HG03280 (cell line): Measurements from ENCODE around the gene NDST1.

Experiments used
- ATAC-seq: cut with Tn5 transposase; IDR thresholded peaks from one replicate; pipeline ENCODE4 v1.9.1; 2021; ENCODE audit warnings: mild to moderate bottlenecking, moderate library complexity; ENCODE audit not compliant: unreplicated experiment

Gene NDST1

DNA sequence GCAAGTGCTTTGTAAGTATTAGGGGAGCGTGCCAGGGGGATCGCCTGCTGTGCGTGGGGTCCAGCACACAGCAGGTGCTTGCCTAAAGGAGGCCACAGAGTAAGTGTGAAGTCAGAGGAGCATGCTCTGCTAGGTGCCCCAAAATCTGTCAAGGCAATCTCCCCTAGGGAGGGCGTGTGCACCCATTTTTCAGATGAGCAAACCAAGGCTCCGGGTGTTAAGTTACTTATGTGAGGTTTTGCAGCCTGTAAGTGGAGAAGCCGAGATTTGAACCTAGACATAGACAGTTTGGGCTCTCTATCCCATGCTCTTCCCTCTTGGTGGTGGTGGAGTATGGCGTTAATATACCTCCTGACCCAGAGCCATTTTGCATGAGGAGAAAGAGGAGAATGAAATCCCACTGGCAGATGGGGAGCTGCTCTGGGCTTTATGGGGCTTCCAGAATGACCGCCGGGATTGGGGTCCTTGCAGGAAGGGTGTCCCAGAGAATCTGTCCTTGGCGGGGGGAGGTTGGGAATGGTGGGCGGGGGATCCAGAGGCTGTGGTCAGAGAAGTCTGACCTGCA lies 14.1 kb downstream of the NDST1 start:
- no peak for ATAC-seq

GRCh38 chr5:150522504-150523414 lies 14.8 kb downstream of the NDST1 start:
- no peak for ATAC-seq

- no peak for ATAC-seq
Measured at GRCh38 chr5:150523472-150524350, 15.8 kb downstream of the NDST1 start.

DNA sequence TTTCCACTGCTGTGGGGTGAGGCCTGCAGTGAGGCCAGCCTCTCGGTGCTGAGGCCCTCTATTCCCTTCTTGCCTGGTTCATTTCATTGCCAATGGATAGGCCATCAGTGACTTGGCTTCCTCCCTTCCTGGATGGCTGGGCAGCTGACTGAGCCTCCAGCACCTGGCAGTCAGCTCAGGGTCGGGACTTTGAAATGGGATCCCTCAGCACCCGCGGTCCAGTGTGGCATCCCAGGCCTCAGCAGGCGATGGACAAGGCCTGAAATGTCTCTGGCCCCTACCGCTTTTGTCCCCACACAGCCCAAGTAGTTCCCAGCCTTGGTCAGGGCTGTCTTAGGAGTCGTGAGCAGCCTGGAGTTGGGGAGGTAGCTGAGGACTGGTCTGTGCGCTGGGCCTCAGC lies 17.2 kb downstream of the NDST1 start:
- no peak for ATAC-seq

GRCh38 chr5:150525781-150526180 lies 17.9 kb downstream of the NDST1 start:
- no peak for ATAC-seq

- ATAC-seq, result no peak
Measured at GRCh38 chr5:150527038-150527437, 19.1 kb downstream of the NDST1 start.

GRCh38 chr5:150527808-150528207 lies 19.9 kb downstream of the NDST1 start:
- ATAC-seq, result no peak

DNA sequence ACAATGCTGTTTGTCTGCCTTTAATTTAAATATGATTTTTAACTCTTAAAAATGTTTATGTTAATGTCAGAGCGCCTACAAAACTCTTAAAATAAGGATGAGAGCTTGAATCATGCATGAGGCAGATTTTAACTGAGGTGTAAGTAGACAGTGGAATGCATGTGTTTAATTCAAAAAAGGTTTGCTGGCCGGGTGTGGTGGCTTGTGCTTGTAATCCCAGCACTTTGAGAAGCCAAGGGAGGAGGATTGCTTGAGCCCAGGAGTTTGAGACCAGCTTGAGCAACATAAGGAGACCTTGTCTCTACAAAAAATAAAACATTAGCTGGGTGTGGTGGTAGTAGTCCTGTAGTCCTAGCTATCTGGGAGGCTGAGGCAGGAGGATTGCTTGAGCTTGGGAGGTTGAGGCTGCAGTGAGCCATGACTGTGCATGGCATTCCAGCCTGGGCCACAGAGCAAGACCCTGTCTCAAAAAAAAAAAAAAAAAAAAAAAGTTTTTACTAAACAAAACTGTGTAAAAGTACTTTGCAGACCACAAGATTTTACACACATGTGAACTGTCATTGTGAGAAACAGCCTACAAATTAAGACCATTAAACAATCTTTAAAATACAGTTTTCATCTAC lies 21.1 kb downstream of the NDST1 start:
- ATAC-seq, result no peak

- ATAC-seq, result no peak
Measured at GRCh38 chr5:150529555-150529954, 21.6 kb downstream of the NDST1 start.

DNA sequence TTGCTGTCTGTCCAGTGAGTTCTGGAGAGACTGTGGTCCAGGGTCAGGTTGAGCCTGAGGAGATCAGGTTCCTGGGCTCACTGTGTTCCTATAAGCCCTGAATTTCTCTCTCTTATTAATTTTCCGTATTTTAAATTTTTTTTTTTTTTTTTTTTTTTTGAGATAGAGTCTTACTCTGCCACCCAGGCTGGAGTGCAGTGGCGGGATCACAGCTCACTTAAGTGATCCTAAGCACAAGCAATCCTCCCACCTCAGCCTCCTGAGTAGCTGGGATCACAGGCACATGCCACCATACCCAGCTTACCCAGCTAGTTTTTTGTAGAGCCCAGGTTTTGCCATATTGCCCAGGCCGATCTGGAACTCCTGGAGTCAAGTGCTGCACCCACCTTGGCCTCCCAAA lies 22.5 kb downstream of the NDST1 start:
- no peak for ATAC-seq

DNA sequence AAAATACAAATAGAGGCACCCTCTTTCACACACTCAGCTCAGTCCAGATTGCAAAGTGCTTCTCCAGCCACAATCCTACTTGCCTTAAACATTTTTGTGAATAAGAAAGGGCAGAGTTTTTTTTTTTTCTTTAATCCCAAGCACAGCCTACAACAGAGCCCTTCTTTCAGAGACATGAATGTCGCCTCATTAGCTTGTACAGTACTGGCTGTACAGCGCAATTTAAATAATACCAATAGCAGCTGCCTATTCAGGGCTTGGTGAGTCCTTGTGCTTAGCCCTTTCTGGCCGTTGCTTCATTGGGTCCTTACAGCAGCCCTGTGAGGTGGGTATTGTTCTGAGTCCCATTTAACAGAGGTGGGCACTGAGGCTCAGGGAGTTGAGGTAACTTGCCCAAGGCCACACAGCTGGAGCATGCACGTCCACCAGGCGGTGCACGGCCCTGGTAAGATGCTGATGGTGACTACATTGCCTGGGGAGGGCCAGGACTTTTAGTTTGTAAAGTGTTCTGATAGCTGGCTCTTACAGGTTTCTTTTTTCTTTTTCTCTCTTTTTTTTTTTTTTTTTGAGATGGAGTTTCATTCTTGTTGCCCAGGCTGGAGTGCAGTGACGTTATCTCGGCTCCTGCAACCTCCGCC lies 23.1 kb downstream of the NDST1 start:
- no peak for ATAC-seq

- no peak for ATAC-seq
Measured at GRCh38 chr5:150531686-150532085, 23.8 kb downstream of the NDST1 start.

DNA sequence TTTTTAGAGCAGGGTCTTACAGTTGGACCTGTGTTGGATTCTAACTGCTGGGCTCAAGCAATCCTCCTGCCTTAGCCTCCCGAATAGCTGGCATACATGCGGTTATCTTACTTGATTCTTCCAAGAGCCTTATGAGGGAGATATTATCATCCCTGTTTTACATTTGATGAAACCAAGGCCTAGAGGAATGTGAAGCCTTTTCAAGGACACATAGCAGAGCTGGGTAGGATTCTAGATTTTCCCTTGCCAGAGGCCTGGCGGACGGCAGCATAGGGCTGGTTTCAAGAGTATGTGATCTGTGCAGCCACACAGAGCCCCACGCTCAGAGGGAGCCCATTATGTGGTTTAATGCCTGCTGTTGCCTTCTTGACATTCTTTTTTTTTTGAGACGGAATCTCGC lies 24.2 kb downstream of the NDST1 start:
- no peak for ATAC-seq

DNA sequence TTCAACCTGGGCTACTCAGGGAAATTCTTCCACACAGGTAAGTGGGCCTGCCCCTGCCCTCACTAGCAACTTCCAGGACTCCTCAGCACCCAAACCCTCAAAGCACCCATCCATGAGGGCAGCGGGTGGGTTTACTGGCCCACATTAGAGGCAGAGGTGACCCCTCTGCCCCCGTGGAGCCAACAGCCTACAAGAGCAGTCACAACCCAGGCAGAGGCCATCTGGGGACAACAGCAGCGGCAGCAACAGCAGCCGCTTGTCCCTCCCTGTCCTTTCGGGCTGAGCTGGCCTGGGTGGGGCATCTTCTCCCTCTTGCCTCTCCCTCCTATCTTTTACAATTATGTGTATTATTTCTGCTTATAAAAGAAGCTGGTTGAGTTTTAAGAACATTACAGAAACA lies 25.1 kb downstream of the NDST1 start:
- no peak for ATAC-seq

GRCh38 chr5:150534811-150535210 lies 26.9 kb downstream of the NDST1 start:
- ATAC-seq, result no peak

DNA sequence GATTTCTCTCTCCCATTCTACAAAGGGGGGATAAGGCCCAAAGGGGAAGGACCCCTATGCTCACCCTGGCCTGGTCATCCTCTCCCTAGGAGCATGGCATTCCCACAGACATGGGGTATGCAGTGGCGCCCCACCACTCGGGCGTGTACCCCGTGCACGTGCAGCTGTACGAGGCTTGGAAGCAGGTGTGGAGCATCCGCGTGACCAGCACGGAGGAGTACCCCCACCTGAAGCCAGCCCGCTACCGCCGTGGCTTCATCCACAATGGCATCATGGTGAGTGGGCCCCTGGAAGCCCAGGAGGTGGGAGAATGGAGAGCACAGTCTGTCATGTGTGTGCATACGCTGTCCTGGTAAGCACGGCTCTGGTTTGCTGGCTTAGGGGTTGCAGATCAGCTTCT lies 27.7 kb downstream of the NDST1 start:
- no peak for ATAC-seq

- no peak for ATAC-seq
Measured at GRCh38 chr5:150538007-150538917, 30.3 kb downstream of the NDST1 start.

- ATAC-seq, result no peak
Measured at GRCh38 chr5:150539206-150539605, 31.3 kb downstream of the NDST1 start.

- no peak for ATAC-seq
Measured at GRCh38 chr5:150540042-150540441, 32.1 kb downstream of the NDST1 start.
